Kidney capillary endothelial cell (primary cell): ENCODE results near the gene CDH26.

Source experiments
- DNase-seq: peaks from one replicate; pipeline ENCODE4 v3.0.0-alpha.2; 2018; ENCODE audit warnings: low spot score

Gene CDH26

DNA sequence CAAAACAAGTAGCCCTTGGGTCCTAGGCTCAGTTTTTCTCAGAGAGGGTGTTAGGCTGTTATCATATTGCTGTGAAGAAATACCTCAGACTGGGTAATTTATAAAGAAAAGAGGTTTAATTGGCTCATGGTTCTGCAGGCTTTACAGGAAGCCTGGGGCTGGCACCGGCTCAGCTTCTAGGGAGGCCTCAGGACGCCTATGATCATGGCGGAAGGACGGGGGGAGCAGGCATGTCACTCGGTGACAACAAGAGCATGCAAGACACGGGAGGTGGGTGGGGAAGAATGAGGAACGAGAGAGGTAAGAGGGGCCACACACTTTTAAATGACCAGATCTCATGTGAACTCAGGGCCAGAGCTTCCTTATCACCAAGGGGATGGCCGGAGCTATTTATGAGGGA, 26.9 kb downstream of the CDH26 start:
- DNase-seq, result no peak

DNA sequence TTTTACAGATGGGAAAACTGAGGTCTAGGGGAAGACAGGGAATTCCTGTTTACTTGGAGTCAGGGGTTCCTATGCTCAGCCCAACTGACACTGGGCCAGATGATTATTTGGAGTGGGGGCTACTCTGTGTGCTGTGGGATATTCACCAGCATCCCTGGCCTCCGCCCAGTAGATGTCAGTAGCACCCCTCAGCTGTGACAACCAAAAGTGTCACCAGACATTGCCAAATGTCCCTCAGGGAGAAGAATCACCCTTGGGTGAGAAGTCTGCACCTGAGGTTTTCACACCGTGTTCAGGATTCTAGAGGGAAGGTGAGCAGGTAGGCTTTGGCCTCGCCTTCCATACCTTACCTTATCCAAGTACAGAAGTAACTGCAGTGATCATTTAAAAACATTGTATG, 27.6 kb downstream of the CDH26 start:
- DNase-seq, result no peak

DNA sequence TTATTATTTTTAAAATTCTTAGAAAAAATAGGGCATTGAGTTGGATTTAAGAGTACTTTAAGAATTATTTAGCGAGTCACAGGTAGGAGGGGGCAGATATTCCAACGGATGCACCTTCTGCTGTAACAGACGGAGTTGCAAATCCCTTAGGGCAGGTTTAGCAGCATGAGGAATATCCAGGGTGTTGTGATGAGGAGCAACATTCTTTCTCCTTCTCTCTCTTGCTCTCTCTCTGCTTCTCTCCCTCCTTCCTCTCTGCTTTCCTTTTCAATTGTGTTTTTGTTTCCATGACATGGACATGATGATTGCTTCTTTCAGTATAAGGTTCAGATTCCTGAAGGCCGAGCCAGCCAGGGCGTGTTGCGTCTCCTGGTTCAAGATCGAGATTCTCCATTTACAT, 28.9 kb downstream of the CDH26 start:
- no peak for DNase-seq

DNA sequence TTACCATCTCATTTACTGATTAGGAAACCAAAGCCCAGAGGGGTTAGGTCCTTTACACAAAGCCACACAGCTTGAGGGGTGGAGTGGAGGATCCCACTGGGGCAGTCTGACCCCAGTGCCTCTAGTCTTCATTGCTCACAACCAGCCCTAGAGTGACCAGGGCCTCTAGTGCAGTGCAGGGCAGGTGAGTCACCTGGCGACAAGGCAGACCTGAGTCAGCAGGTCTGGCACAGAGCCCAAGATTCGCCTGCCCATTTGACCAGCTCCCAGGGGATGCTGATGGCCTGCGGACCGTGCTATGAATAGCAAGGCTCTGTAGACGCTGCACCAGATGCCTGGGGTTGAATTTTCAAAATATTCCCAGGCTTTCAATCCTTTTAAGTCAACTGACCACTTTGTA, 29.9 kb downstream of the CDH26 start:
- no peak for DNase-seq

DNA sequence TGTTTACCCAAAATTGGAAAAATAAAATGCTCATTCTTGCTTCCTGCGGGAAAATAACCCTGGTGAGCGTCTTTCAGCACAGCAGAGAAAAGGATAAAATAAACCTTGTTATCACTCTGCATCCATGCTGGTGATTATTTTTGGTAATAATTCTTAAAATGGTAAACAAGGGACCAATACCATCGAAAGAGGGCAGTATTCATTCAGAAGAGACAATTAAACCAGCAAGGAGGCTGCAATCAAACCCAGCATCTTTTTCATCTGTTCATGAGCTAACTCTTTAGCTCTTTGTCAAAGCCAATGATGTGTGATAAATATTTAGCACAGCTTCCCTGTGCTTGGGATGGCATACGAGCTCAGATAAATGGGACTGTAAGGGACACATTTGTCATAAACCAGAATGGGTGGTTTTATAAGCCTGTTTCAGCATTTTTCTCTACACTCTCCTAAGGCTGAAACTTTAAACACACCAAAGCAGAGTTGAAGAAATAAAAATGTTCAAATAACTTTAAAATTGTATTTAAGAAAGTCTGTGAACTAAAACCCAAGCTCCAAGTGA, 34.4 kb downstream of the CDH26 start:
- DNase-seq, result no peak

DNA sequence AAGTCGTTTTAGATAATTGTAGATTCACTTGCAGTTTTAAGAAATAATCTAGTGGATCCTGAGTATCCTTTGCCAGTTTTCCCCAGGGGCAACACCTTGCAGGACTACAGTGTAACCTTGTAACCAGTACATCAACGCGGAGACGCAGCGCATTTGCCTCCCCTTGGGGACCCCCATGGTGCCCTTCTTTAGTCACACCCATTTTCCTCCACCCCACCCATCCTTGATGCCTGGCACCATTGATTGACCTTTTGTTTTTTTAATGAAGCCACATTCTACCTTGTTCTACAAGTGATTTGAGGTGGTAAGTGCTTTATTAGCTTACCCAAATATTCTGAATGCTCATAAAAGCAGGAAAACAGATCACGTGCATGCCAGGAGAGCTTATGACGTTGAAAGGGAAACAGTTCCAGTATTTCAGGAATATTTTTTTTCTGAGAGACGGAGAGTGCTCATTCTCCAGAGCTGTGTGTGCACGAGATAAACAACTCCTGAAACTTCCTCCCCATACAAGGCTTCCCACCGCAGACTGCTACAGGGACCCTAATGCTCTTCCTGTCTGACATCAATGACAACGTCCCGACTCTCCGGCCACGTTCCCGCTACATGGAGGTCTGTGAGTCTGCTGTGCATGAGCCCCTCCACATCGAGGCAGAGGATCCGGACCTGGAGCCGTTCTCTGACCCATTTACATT, 35.7 kb downstream of the CDH26 start:
- DNase-seq, result no peak

DNA sequence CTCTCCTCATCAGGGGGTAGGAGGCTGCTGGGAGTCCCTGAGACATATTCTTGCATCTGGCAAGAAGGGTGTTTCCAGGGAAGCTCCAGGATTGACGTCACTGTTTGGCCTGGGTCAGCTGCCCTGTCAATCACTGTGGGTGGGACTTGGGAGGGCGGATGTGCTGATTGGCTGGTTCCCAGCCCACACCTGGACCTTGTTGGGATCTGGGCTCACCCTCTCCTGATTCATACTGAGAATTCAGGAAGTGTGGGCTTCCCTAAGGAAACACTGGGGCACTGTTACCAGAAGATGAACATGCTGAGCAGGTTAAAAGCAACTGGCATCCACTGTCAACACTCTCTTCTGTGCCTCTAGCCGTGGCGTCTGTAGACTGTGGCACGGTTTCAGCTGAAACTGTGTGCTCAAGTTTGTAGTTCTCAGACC, 36.5 kb downstream of the CDH26 start:
- no peak for DNase-seq

DNA sequence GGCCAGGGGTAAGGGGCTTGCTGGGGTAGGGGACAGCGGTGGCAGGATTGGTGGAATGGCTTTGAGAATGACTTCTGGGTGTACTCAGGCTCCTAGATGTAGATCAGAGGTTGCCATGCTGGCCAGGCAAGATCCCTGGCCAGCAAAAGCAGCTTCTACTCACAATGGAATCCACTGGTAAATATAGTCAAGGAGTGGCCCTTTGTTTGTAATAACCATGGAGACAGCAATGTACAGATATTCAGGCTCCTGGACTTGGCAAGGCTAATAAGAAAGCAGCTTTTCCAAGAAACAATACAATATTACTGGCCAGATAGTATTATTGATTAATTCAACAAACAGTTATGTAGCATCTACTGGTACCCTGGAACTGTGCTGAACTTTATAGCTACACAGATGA, 37.9 kb downstream of the CDH26 start:
- DNase-seq, result no peak

DNA sequence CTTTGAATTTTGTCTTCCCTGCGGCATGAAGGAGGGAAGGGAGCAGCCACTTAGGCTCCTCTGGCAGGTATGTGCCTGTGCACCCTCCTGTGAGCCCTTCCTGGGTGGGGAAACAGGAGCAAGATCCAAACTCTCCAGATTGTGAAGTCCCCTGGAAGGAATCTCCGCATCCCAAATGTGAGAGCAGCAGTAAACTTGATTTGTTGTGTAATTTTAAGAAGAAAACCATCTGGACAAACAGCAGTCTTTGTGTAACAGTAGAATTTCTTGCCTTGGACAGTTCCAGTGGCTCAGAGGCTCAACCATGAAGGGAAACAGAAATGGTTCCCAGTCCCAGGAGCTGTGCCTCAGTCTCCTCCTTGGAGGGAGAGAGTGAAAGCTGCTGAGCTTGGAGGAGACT, 39.7 kb downstream of the CDH26 start:
- no peak for DNase-seq

DNA sequence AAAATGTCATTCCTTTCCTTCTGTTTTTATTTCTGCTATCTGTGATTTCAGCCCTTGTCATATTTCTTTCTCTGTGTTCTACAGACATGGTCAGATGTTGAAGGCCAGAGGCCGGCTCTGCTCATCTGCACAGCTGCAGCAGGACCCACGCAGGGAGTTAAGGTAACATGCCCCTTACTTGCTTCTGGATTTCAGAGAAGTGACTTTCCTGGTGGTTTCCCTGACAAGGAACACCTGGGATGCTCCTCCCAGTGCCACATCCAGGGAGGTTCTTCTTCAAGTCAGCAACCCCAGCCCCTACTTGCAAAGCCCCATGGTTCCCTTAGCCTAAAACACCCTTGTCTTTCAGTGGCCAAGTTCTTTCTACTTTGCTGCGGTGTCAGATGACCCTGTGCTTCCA, 41.3 kb downstream of the CDH26 start:
- DNase-seq, result no peak

DNA sequence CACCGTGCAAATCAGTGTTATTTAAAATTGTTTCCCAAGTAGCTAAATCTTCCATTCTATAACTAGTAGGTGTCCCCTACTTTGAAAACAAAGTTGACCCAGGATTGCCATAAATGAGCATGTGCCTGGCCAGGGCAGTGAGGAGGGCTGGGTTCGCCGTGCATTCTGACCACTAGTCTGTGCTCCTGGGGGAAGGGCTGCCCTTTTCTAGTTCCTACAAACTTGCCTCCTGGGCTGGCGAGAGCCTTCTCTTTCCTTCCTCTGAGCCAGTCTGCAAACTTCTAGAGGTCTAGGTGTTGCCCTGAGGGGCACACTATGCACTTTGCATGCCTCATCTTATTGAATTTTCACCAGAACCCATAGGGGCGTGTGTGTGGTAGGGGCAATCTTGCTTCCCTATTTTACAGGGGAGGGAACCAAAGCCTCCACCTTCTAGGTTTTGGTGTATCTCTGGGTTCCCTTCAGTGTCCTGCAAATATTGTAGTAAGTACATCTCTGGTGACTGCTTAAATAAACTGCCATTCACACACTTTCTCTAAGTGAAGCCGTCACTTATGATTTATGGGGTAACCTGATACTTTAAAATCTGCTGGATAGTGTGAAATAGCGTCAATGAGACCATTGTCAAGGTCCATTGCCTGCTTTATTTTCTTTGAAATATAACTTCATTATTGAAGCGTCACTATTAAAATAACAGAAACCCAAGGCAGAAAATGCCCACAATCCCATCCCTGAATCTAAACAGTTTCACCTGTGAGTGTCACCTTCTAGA, 42.2 kb downstream of the CDH26 start:
- no peak for DNase-seq

DNA sequence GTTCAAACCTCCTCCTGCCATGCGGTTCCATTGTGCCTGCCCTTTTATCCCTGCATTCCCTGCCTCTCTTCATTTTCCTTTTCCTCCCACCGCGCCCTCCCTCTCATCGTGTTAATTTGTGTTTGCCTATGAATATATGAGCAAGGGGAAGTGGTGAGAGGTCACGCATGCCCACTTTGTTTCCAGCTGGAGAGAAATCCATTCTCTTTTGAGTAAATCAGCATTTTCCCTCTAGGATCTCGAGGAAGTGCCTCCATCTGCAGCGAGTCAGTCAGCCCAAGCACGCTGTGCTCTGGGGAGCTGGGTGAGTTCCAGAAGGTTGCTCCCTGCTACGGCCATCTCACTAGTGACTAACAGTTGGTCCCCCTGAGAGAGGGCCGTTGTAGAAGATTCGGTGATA, 42.9 kb downstream of the CDH26 start:
- DNase-seq, result no peak

DNA sequence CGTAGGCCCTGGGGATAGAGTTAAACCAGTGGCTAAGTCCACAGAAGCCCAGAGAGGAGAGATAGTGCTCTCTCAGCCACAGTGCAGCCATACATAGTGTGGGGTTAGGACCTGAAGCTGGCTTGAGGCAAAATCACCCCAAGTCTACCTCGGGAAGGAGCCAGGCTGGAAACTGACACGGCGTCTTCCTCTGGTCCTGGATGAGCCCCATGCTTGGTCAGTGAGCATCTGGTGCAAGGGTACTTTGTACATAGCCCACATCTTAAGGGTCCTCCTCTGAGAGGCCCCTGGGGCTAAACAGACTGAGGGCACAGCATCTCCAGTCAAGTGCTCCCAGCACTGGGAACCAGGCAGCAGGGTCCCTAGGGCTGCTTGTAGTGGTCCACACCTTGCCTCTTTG, 45.6 kb downstream of the CDH26 start:
- DNase-seq, result no peak

DNA sequence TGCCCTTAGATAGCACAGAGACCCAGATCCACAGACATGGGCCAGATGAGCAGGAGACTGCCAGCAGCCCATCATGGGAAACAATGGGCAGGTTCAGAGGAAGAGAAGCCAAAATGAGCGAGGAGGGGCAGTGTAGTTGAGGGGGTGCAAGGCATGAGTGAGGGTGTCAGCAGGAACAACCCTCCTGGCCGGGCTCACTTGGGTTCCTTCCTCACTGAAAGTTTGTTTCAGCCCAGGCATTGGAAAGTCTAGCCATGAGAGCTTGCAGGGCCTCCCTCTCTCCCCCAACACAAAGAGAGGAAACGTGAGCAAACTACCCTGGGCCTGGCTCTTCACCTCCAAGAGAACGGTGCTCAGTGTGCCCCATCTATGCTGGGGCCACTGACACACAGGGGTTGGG, 48.0 kb downstream of the CDH26 start:
- no peak for DNase-seq

DNA sequence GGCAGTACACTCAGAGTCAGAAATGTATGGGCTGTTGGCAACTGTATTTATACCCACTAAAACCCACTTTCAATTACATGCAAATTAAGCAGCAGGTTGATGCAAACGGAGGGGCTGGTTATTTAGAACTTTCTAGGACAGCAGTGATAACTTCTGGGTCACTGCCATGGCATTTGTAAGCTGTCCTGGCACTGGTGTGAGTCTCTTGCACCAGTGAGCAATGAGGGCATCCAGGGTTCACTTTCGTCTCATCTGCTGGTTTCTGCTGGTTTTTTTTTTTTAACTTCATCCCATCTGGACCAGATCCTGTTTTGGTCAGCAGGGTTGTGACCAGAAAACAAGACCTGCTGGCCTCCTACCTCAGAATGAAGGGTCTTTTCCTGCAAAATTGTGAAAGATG, 49.2 kb downstream of the CDH26 start:
- DNase-seq, result no peak

DNA sequence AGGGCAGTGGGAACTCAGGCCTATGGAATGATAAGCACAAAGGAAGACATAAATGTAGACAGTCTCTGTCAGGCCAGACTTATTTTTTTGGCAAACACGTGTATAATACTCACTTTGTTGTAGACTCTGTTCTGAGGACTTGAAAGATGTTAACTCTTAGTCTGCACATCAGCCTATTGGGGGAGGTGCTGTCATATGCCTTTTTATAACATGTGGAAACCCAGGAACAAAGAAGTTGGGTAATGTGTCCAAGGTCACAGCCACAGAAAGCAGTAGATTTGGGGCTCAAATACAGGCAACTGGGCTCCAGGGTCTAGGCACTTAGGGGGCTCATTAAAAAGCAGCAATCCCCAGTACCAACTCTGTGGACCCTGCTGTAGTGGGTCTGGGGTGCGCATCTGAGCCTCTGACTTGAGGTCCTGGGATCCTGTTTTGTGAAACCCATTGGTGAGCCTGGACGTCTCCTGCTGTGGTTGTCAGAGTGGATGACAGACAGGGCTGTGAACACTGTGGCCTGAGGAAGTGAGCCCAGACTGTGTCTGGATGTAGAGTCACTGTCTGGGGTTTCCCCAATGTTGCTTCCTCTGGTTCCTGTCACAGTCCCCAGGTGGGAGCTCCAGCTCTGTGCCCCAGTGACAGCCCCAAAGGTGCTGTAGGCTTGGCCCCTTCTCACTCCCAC, 50.0 kb downstream of the CDH26 start:
- DNase-seq, result no peak

DNA sequence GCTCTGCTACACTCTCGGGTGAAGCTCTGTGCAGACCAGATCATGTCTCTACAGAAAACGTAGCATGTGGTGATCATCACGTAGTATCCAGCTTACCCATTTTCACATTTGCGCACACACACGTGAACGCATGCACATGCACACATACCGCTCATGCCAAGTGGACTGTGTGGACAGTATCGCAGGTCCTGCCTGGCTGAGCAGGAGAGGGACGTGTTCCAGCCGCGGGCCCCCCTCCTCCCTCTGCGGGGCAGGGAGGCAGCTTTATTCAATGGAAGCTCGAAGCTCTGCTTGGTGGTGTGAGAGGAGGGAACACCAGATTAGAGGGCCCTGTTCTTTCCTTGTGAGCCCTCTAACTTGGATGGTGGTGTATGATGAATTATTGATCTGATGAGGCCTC, 51.1 kb downstream of the CDH26 start:
- DNase-seq, result no peak

DNA sequence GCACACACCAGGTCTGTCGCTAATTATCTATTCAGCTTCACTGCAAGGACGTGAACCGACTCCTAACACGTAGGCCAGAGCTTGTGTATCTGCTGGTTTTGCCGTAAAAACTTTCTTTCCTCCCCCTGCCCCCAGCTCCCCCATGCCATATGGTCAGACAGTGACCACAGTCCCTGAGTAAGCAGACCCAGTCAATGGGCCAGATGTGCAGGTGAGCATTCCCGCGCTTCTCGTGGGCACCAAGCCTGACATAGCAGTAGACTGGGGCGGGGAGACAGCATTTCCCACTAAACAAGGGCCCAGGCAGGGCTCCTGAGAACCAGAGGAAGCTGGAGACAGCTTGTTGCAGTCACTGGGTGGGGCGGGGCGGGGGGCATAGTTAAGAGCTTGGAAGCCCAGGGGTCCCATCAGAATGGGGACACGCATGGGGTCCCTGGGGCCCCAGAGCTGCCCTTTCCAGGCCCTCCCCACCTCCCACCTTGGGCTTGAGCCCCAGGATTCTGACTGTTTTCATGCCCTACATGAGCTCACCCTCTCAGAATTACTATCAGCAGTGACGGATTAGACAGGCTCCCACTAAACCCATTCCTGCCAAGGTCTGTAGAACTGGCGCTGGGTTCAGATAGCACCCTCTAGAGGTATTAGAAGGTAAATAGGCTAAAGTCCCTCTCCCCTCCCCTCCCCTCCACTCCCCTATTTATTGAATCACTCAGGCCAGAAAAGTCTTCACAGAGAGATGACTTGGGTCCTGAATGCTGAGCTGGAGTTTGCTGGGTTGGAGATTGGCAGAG, 51.8 kb downstream of the CDH26 start:
- DNase-seq, result no peak

DNA sequence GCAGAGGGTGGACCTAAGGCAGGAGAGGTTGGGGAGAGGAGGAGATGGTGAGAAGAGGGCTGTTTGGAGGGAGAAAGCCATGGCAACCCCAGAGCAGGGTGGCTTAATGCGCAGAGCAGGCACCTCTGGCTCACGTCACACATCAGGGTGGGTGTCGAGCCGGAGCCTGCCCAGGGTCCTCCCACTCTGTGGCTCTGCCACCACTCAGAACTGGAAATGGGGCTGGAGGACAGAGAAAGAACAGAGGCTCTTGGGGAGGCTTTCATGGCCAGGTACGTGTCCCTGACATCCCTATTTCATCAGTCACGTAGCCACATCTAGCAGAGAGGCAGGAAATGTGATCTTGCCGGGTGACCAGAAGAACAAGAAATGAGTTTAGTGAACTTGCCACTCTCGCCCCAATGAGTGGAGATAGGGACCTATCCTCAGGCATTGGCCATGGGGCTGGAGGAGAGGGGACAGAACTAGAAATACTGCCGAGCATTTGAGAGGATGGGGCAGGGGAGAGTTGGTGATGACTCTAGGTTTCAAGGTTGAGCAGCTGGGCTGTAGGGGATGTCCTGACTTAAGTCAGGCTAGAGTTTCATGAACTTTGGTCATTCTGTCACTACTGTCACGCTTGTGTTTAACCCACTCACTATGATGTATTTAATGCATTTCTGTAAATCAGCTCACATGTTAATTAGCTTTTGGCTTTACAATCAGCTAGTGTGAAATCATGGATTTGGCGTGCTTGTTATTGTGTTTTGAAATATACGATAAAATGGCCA, 52.7 kb downstream of the CDH26 start:
- no peak for DNase-seq

DNA sequence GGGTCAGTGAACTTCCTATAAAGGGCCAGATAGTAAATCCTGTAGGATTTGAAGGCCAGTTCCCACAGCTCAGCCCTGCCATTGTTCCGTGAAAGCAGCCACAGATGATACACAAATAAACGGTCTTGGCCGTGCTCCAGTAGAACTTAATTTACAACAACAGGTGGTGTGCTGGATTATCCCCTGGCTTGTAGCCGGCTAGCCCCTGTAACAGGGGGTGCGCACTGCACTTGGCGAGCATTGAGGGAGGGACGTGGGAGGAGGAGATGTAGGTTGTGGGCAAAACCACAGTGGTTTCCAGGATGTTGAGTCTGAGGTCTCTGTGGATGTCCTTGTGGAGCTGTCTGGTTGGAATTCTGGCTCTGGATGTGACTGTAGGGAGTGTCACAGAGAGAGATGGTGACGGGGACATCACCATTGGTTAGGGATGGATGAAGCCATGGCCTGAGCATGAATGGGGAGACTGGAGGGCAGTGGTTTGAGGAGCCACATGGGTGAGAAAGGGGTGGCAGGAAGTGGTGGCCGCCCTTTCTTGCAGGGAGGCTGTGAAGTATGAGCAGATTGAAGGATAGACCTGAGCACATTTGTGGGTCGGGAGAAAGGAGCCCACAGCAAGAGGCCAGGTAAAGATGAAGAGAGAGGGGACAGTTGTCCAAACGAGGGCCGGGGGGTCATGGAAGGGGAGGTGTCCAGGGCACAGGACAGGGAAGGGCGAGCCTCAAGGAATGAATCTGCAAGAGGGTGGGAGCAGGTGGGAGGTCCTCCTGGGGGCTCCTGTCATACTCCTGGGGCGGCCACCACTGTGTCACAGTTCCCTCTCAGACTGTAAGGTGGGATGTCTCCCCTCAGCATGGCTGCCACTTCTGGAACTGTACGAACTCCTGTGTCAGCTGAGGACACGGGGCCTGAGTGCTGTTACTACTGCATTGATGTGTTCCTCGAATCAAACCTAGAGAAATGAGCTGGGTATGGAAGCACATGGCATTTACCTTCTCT, 53.6 kb downstream of the CDH26 start:
- no peak for DNase-seq
